G401.6 (cell line): ENCODE data around the gene NHLRC4.

Source experiments
- FAIRE-seq: peaks from 2 replicates; lab custom pipeline; 2012; peaks lifted over from hg19 to GRCh38; lab: Jason Lieb, UNC

Gene NHLRC4

GRCh38 chr16:566475-567372 lies at the start of gene NHLRC4:
NHLRC4 (plus strand) TSS chr16:567005; CDS start chr16:568048, 1,043 bp downstream.
- FAIRE-seq, result no peak

GRCh38 chr16:518858-519257 lies 47.9 kb upstream of the NHLRC4 start:
- no peak for FAIRE-seq

GRCh38 chr16:519425-519824 lies 47.4 kb upstream of the NHLRC4 start:
- FAIRE-seq, result no peak

- no peak for FAIRE-seq
Observed at GRCh38 chr16:519841-520687, 46.7 kb upstream of the NHLRC4 start.

GRCh38 chr16:520847-521246 lies 46.0 kb upstream of the NHLRC4 start:
- FAIRE-seq, result no peak

- no peak for FAIRE-seq
Observed at GRCh38 chr16:521381-522210, 45.2 kb upstream of the NHLRC4 start.

- FAIRE-seq, result no peak
Observed at GRCh38 chr16:522320-523096, 44.3 kb upstream of the NHLRC4 start.

- no peak for FAIRE-seq
Observed at GRCh38 chr16:523097-523741, 43.6 kb upstream of the NHLRC4 start.

- FAIRE-seq, result no peak
Observed at GRCh38 chr16:524274-525040, 42.3 kb upstream of the NHLRC4 start.

- no peak for FAIRE-seq
Observed at GRCh38 chr16:525123-525519, 41.7 kb upstream of the NHLRC4 start.

- no peak for FAIRE-seq
Observed at GRCh38 chr16:525520-526180, 41.2 kb upstream of the NHLRC4 start.

GRCh38 chr16:526181-527014 lies 40.4 kb upstream of the NHLRC4 start:
- FAIRE-seq, result no peak

GRCh38 chr16:527015-527903 lies 39.5 kb upstream of the NHLRC4 start, which contains the start of gene CAPN15:
CAPN15 (plus strand) TSS chr16:527712; CDS start chr16:546839, 19,127 bp downstream.
- FAIRE-seq, result no peak

- FAIRE-seq, result no peak
Observed at GRCh38 chr16:528111-529011, 38.4 kb upstream of the NHLRC4 start.

- no peak for FAIRE-seq
Observed at GRCh38 chr16:529012-529575, 37.7 kb upstream of the NHLRC4 start.
